Mucosa of descending colon (tissue), 3 donors: Measurements from ENCODE around the gene RARA. TPM values are rescaled to one million over a fixed set of nuclear protein-coding genes. Genes with fewer than 3 reads are reported as not detected.
A peak's percentile ranks its signal among the peaks of the same experiment; 100 is the strongest.

ENCODE experiments used
- ATAC-seq: fragments of 200-7000 bp; cut with Tn5 transposase; one replicate; pipeline ENCODE4 v1.9.1; 2020; ENCODE audit warnings: mild to moderate bottlenecking, moderate library complexity
- DNase-seq, 3 donors: peaks; one replicate each; pipeline ENCODE4 v3.0.0-alpha.2; 2020
- H3K36me3 ChIP-seq: fragments of 200-600 bp; one replicate; pipeline ENCODE4 v1.8.0; 2021; ENCODE audit warnings: low read depth, mild to moderate bottlenecking
- H3K4me1 ChIP-seq: fragments of 200-600 bp; one replicate; pipeline ENCODE4 v1.8.0; 2021; ENCODE audit warnings: low read depth, mild to moderate bottlenecking
- H3K4me3 ChIP-seq: fragments of 200-600 bp; one replicate; pipeline ENCODE4 v1.8.0; 2021; ENCODE audit warnings: mild to moderate bottlenecking
- H3K9me3 ChIP-seq: fragments of 200-600 bp; one replicate; pipeline ENCODE4 v1.8.0; 2021; ENCODE audit warnings: mild to moderate bottlenecking
- CTCF ChIP-seq: fragments of 200-600 bp; IDR thresholded peaks from one replicate; pipeline ENCODE4 v1.8.0; 2022; ENCODE audit warnings: antibody characterized with exemption, mild to moderate bottlenecking
- intact Hi-C, 2 donors: fragments of 100-400 bp; cut with DNase I in 1 of 2; cut with micrococcal nuclease in 1 of 2; formaldehyde crosslinking; loops; one replicate each; pipeline versions ENCODE4 v1.11.0 to v1.11.1; 2022; cut with DNase I, micrococcal nuclease
- long read RNA-seq, 2 donors: library from polyadenylated mRNA; unstranded; transcript quantifications; one replicate each; pipeline ENCODE4 v2.0.0, GENCODE V29; 2019 to 2021
- total RNA-seq, 3 donors: library from RNA; stranded (reverse); fragmentation: NEBNext Ultra II Directional in 2 of 3; extraction: Animal tissue kit (Norgen Biotek cat#: 25700) in 2 of 3; gene quantifications; one replicate each; pipeline versions ENCODE4 v1.2.1 to v1.2.4, GENCODE V29; 2021 to 2023
- donor health status: DM: no; HTN: no; CAD: no; lungs with moderate emphysema.
- donor health status: DM: no; HTN: no; CAD: no.
- donor health status: DM: no; HTN: yes; CAD: no.

Gene RARA
- 10 to 100 TPM; 42.2 to 51.2 (median 49.6) TPM for total RNA-seq
- long read RNA-seq, donor 1, transcript RARA-202 (8 exons, 2,285 nt), result major isoform, 19 of 35 reads
- long read RNA-seq, donor 1, partial matches to known transcripts, result 8 of 35 reads
- long read RNA-seq, donor 1, other reads (novel, unspliced or antisense), result 5 of 35 reads
- long read RNA-seq, donor 2, transcript RARA-202 (8 exons, 2,285 nt), result major isoform, 9 of 16 reads
- long read RNA-seq, donor 2, partial matches to known transcripts, result 0 of 16 reads
- long read RNA-seq, donor 2, other reads (novel, unspliced or antisense), result 2 of 16 reads

GRCh38 chr17:40309031-40309948, at the start of gene RARA:
Gene RARA (plus strand): TSS chr17:40309180. CDS start chr17:40331219, 22,039 bp downstream.
- no peaks in the 10 kb centered on the region for H3K9me3 ChIP-seq
- intact Hi-C loops, result loop anchor here in 1 of 2 donors (10.0 kb wide), 1 partner anchor 106 kb away; the partner anchor contains the start of gene TOP2A
- peaks cover 54% of the 10 kb centered on the region for H3K4me1 ChIP-seq
- H3K4me3 ChIP-seq, result peak within 1 kb of the TSS; percentile 9
- DNase-seq (peak; percentile 69 to 83 (median 76)), ATAC-seq (peak; percentile 69)
- no peaks in the 10 kb centered on the region for H3K36me3 ChIP-seq
- TF ChIP-seq CTCF, result no peak

- no peaks in the 10 kb centered on the region for H3K9me3 ChIP-seq
- intact Hi-C loops, result no loop called here
- no peak overlapping the region for H3K4me3 ChIP-seq
- peaks cover 5% of the 10 kb centered on the region for H3K4me1 ChIP-seq
- ATAC-seq, result peak; percentile 72
- no peaks in the 10 kb centered on the region for H3K36me3 ChIP-seq
- no peak for TF ChIP-seq CTCF
- DNase-seq, result no peak
Measured at GRCh38 chr17:40259505-40259904, 49.5 kb upstream of the RARA start.

- Histone ChIP-seq H3K36me3 (no peaks in the 10 kb centered on the region), H3K4me1 (peaks cover 5% of the 10 kb centered on the region), H3K4me3 (no peak overlapping the region), H3K9me3 (no peaks in the 10 kb centered on the region)
- no peak for TF ChIP-seq CTCF
- DNase-seq (no peak), ATAC-seq (no peak)
- intact Hi-C loops, result no loop called here
Measured at GRCh38 chr17:40260528-40260927, 48.5 kb upstream of the RARA start.

- Histone ChIP-seq H3K36me3 (no peaks in the 10 kb centered on the region), H3K4me1 (no peaks in the 10 kb centered on the region), H3K4me3 (no peak overlapping the region), H3K9me3 (no peaks in the 10 kb centered on the region)
- DNase-seq (no peak), ATAC-seq (no peak)
- TF ChIP-seq CTCF, result no peak
- intact Hi-C loops, result no loop called here
Measured at GRCh38 chr17:40264458-40265185, 44.4 kb upstream of the RARA start.

DNA sequence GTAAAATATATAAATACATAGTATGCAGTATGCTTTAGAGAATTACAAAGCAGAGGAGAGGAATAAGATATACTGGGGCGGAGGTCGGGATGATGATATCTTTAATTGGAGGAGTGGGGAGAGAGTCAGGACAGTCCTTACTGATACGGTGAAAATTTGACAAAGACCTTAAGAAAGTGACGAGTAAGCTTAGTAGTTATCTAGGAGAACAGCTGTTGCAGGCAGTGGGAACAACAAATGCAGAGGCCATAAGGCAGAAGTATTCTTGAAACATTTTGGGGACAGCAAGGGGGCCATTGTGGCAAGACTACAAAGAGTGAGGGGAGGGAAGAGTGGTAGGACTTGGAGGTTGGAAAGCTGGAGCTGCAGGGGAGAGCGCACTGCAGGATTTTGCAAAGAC, 43.6 kb upstream of the RARA start:
- intact Hi-C loops, result no loop called here
- Histone ChIP-seq H3K4me1 (no peaks in the 10 kb centered on the region), H3K36me3 (no peaks in the 10 kb centered on the region), H3K9me3 (no peaks in the 10 kb centered on the region), H3K4me3 (no peak overlapping the region)
- ATAC-seq, result no peak
- TF ChIP-seq CTCF, result no peak
- DNase-seq, result no peak
